A549 (cell line): ENCODE results near the gene ADCY2. TPM values are rescaled to one million over a fixed set of nuclear protein-coding genes. Genes with fewer than 3 reads are reported as not detected.

Experiments
- ATAC-seq, 2 experiments: fragments of 200-7000 bp in 1 of 2; fragments of >200 bp in 1 of 2; cut with Nextera tagmentation in 1 of 2; cut with Tn5 transposase in 1 of 2; 3 replicates each; pipeline versions ENCODE4 v1.8.0 to v1.9.1; 2018 to 2020; ENCODE audit warnings: mild to moderate bottlenecking in 1 of 2, moderate library complexity in 1 of 2
- CTCF ChIA-PET: fragments of 300-600 bp; sonication (Branson Sonifier 250); formaldehyde crosslinking; extraction: SDS; loops from one replicate; lab custom pipeline; 2021; ENCODE audit warnings: antibody characterized with exemption, inconsistent platforms; lab: Yijun Ruan, JAX
- POLR2A ChIA-PET: fragments of 350-600 bp; formaldehyde crosslinking; extraction: SDS; loops from one replicate; lab custom pipeline; 2021; ENCODE audit warnings: antibody characterized with exemption, inconsistent platforms; lab: Yijun Ruan, JAX
- DNase-seq, 2 experiments: peaks; one replicate each; pipeline versions ENCODE4 v3.0.0 to v3.0.0-alpha.2; 2011 to 2016; ENCODE audit warnings: low read depth in 1 of 2, low spot score in 1 of 2
- FAIRE-seq: peaks from 2 replicates; lab custom pipeline; 2011; peaks lifted over from hg19 to GRCh38; lab: Jason Lieb, UNC
- H3K27ac ChIP-seq, 2 experiments: fragments of >200 bp; sonication (Bioruptor Twin); formaldehyde crosslinking; 3 replicates each; pipeline ENCODE4 v1.5.1; 2016 to 2017
- H3K4me1 ChIP-seq: fragments of >200 bp; sonication (Bioruptor Twin); formaldehyde crosslinking; 3 replicates; pipeline ENCODE4 v1.6.1; 2016
- H3K4me2 ChIP-seq: fragments of >200 bp; sonication (Bioruptor Twin); formaldehyde crosslinking; 3 replicates; pipeline ENCODE4 v1.6.1; 2016
- H3K4me3 ChIP-seq: fragments of >200 bp; sonication (Bioruptor Twin); formaldehyde crosslinking; 3 replicates; pipeline ENCODE4 v1.5.1; 2016
- H3K9me3 ChIP-seq: fragments of >200 bp; sonication (Bioruptor Twin); formaldehyde crosslinking; 3 replicates; pipeline ENCODE4 v1.6.1; 2016
- CHD4 ChIP-seq: fragments of 200-600 bp; sonication (generic); IDR thresholded peaks from 2 replicates; pipeline ENCODE4 v1.6.1; 2016; ENCODE audit warnings: antibody characterized with exemption, mild to moderate bottlenecking, borderline replicate concordance
- EHF ChIP-seq: fragments of 250-450 bp; sonication (Bioruptor Pico); IDR thresholded peaks from 2 replicates; pipeline ENCODE4 v1.5.0; 2020; ENCODE audit warnings: mild to moderate bottlenecking
- EP300 ChIP-seq, 2 experiments: fragments of >200 bp; sonication (Bioruptor Twin); formaldehyde crosslinking; IDR thresholded peaks; 2 replicates in 1 of 2; 3 replicates in 1 of 2; pipeline ENCODE4 v1.6.1; 2016 to 2017
- GATA3 ChIP-seq: IDR thresholded peaks from 2 replicates; pipeline ENCODE4 v1.6.1; 2012; ENCODE audit warnings: borderline replicate concordance
- KDM5A ChIP-seq: fragments of 200-600 bp; sonication (generic); IDR thresholded peaks from 2 replicates; pipeline ENCODE4 v1.6.1; 2016; ENCODE audit warnings: antibody characterized with exemption, mild to moderate bottlenecking
- MAFK ChIP-seq: fragments of 450-650 bp; IDR thresholded peaks from 2 replicates; pipeline ENCODE4 v1.6.1; 2014; ENCODE audit not compliant: partially characterized antibody
- MAZ ChIP-seq: fragments of 150-350 bp; IDR thresholded peaks from 2 replicates; pipeline ENCODE4 v1.6.1; 2014; ENCODE audit warnings: antibody characterized with exemption, low read depth, low read length, borderline replicate concordance
- NPAS2 ChIP-seq: fragments of 250-450 bp; sonication (Bioruptor Pico); IDR thresholded peaks from 2 replicates; pipeline ENCODE4 v1.8.0; 2022; ENCODE audit warnings: mild to moderate bottlenecking, moderate library complexity, borderline replicate concordance
- NR3C1 ChIP-seq: fragments of >200 bp; sonication (Bioruptor Twin); formaldehyde crosslinking; IDR thresholded peaks from 3 replicates; pipeline ENCODE4 v1.6.1; 2017
- POLR2AphosphoS2 ChIP-seq: conservative IDR thresholded peaks from 2 replicates; pipeline ENCODE4 v1.6.1; 2012; ENCODE audit warnings: low read length, improper control_type of control experiment, inconsistent platforms
- RARB ChIP-seq: fragments of 250-450 bp; sonication (Bioruptor Pico); IDR thresholded peaks from 2 replicates; pipeline ENCODE4 v1.8.0; 2021; ENCODE audit warnings: mild to moderate bottlenecking, moderate library complexity
- SMC3 ChIP-seq: fragments of >200 bp; sonication (Bioruptor Twin); formaldehyde crosslinking; IDR thresholded peaks from 3 replicates; pipeline ENCODE4 v1.6.1; 2018; ENCODE audit warnings: inconsistent platforms
- TP53 ChIP-seq: fragments of 250-450 bp; sonication (Bioruptor Pico); IDR thresholded peaks from 2 replicates; pipeline ENCODE4 v1.5.0; 2021; ENCODE audit warnings: mild to moderate bottlenecking, moderate library complexity
- ZC3H11A ChIP-seq: fragments of 450-650 bp; IDR thresholded peaks from 2 replicates; pipeline ENCODE4 v1.6.1; 2014; ENCODE audit warnings: antibody characterized with exemption, mild to moderate bottlenecking
- ZNF302 ChIP-seq: fragments of 250-450 bp; sonication (Bioruptor Pico); IDR thresholded peaks from 2 replicates; pipeline ENCODE4 v1.9.0; 2021; ENCODE audit warnings: inconsistent platforms, mild to moderate bottlenecking, moderate library complexity
- WGBS: methylation state at CpG from one replicate; pipeline ENCODE4 v1.1.6; 2017; ENCODE audit errors: missing lambda C conversion rate; 5-methylcytosine and 5-hydroxymethylcytosine counted together
- polyA plus RNA-seq, 4 experiments: library from polyadenylated mRNA; depleted of rRNA in 3 of 4; stranded (reverse); fragments of >200 nt; fragmentation: RNase III in 1 of 4; extraction: RNeasy Plus Mini Kit Qiagen cat#74134 plus additional on column Dnase treatment in 1 of 4; gene quantifications; 2 replicates in 3 of 4; 3 replicates in 1 of 4; pipeline ENCODE4 v1.2.3, GENCODE V29; 2011 to 2017
- TF ChIP-seq, protein P1 (sequence below): fragments of >200 bp; sonication (Bioruptor Twin); formaldehyde crosslinking; IDR thresholded peaks from 3 replicates; pipeline ENCODE4 v1.6.1; 2016
- TF ChIP-seq, protein P2 (sequence below): fragments of 200-600 bp; sonication (generic); IDR thresholded peaks from 2 replicates; pipeline ENCODE4 v1.6.1; 2016; ENCODE audit warnings: antibody characterized with exemption, mild to moderate bottlenecking, moderate library complexity
- TF ChIP-seq, protein P3 (sequence below): fragments of 150-350 bp; IDR thresholded peaks from 2 replicates; pipeline ENCODE4 v1.6.1; 2014; ENCODE audit warnings: low read depth, mild to moderate bottlenecking, low read length
- TF ChIP-seq, protein P4 (sequence below): fragments of 450-650 bp; IDR thresholded peaks from 2 replicates; pipeline ENCODE4 v1.6.1; 2014; ENCODE audit warnings: antibody characterized with exemption
- TF ChIP-seq, protein P5 (sequence below): fragments of >200 bp; sonication (Bioruptor Twin); formaldehyde crosslinking; IDR thresholded peaks from 3 replicates; pipeline ENCODE4 v1.5.1; 2016
- TF ChIP-seq, protein P6 (sequence below): fragments of >200 bp; sonication (Bioruptor Twin); formaldehyde crosslinking; IDR thresholded peaks from 2 replicates; pipeline ENCODE4 v1.6.1; 2016

ADCY2 gene
- polyA plus RNA-seq, 2 of the 4 experiments (the other 2 are of a cell fraction), result not detected

DNA sequence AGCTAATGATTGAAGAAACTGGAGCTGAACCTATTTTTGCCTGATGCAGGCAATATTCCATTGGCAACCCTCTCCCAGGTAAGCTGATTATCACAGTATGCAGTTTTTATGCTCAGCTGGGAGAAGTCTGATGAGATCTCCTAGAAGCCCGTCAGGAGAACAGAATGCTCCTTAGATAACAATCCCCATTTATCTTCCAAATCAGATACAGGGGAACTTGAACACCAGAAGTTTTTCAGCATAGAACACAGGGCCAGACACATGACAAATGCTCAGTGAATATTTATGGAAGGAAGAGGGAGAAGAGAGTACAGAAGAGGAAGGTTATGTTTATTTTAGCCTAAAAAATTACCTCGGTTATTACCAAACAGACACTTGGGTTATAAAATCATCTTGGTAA is 417.1 kb downstream of the ADCY2 start:
- 15% methylated on average over 2 of the region's 2 CpGs for WGBS
- Histone ChIP-seq H3K4me2 (no peak overlapping the region), H3K9me3 (no peaks in the 10 kb centered on the region), H3K4me3 (no peak overlapping the region), H3K27ac (no peak overlapping the region), H3K4me1 (no peaks in the 10 kb centered on the region)
- FAIRE-seq (no peak), DNase-seq (no peak), ATAC-seq (no peak)
- TF ChIP-seq ZNF302 (CRISPR knock-in tag) (no peak), NPAS2 (CRISPR knock-in tag) (no peak), CHD4 (no peak)
- TF ChIP-seq, protein P1, sequence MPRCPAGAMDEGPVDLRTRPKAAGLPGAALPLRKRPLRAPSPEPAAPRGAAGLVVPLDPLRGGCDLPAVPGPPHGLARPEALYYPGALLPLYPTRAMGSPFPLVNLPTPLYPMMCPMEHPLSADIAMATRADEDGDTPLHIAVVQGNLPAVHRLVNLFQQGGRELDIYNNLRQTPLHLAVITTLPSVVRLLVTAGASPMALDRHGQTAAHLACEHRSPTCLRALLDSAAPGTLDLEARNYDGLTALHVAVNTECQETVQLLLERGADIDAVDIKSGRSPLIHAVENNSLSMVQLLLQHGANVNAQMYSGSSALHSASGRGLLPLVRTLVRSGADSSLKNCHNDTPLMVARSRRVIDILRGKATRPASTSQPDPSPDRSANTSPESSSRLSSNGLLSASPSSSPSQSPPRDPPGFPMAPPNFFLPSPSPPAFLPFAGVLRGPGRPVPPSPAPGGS, result no peak
- TF ChIP-seq, protein P2, sequence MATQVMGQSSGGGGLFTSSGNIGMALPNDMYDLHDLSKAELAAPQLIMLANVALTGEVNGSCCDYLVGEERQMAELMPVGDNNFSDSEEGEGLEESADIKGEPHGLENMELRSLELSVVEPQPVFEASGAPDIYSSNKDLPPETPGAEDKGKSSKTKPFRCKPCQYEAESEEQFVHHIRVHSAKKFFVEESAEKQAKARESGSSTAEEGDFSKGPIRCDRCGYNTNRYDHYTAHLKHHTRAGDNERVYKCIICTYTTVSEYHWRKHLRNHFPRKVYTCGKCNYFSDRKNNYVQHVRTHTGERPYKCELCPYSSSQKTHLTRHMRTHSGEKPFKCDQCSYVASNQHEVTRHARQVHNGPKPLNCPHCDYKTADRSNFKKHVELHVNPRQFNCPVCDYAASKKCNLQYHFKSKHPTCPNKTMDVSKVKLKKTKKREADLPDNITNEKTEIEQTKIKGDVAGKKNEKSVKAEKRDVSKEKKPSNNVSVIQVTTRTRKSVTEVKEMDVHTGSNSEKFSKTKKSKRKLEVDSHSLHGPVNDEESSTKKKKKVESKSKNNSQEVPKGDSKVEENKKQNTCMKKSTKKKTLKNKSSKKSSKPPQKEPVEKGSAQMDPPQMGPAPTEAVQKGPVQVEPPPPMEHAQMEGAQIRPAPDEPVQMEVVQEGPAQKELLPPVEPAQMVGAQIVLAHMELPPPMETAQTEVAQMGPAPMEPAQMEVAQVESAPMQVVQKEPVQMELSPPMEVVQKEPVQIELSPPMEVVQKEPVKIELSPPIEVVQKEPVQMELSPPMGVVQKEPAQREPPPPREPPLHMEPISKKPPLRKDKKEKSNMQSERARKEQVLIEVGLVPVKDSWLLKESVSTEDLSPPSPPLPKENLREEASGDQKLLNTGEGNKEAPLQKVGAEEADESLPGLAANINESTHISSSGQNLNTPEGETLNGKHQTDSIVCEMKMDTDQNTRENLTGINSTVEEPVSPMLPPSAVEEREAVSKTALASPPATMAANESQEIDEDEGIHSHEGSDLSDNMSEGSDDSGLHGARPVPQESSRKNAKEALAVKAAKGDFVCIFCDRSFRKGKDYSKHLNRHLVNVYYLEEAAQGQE, result no peak
- POLR2A ChIA-PET, result no interaction called here
- CTCF ChIA-PET, result no interaction called here

DNA sequence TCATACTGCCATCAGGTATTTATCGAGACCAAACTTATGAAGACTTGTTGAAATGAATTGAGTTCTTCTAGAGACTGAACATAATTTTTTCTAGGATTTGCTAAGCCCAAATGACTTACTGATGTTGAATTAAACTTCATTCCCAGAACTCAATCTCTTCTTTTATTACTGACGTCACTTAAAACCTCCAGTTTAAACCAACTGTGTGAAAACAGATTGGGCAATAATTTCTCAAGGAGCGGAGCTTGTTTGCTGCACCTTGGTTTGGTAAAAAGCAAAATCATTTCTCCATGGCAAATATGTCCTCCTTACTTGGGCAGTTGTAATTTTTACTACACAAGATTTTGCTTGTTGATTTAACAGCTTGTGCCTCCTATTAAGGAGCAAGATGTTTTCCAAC is 417.6 kb downstream of the ADCY2 start:
- CTCF ChIA-PET, result no interaction called here
- Histone ChIP-seq H3K4me1 (no peaks in the 10 kb centered on the region), H3K4me3 (no peak overlapping the region)
- DNase-seq, result no peak
- WGBS, result 20% methylated on average over 3 of the region's 3 CpGs
- no peak for TF ChIP-seq EHF (CRISPR knock-in tag)
- TF ChIP-seq RARB (CRISPR knock-in tag), result no peak
- TF ChIP-seq, protein P3, sequence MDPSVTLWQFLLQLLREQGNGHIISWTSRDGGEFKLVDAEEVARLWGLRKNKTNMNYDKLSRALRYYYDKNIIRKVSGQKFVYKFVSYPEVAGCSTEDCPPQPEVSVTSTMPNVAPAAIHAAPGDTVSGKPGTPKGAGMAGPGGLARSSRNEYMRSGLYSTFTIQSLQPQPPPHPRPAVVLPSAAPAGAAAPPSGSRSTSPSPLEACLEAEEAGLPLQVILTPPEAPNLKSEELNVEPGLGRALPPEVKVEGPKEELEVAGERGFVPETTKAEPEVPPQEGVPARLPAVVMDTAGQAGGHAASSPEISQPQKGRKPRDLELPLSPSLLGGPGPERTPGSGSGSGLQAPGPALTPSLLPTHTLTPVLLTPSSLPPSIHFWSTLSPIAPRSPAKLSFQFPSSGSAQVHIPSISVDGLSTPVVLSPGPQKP, result no peak
- no peak for TF ChIP-seq EP300 (IDR thresholded peaks at IDR 0.05)
- TF ChIP-seq NR3C1, result no peak
- TF ChIP-seq, protein P4, sequence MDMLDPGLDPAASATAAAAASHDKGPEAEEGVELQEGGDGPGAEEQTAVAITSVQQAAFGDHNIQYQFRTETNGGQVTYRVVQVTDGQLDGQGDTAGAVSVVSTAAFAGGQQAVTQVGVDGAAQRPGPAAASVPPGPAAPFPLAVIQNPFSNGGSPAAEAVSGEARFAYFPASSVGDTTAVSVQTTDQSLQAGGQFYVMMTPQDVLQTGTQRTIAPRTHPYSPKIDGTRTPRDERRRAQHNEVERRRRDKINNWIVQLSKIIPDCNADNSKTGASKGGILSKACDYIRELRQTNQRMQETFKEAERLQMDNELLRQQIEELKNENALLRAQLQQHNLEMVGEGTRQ, result no peak
- no peak for TF ChIP-seq TP53 (CRISPR knock-in tag)
- no peak for TF ChIP-seq KDM5A
- no peak for TF ChIP-seq MAZ
- TF ChIP-seq SMC3, result no peak
- TF ChIP-seq MAFK, result no peak
- no peak for TF ChIP-seq NPAS2 (CRISPR knock-in tag)
- TF ChIP-seq GATA3, result no peak
- TF ChIP-seq, protein P5, sequence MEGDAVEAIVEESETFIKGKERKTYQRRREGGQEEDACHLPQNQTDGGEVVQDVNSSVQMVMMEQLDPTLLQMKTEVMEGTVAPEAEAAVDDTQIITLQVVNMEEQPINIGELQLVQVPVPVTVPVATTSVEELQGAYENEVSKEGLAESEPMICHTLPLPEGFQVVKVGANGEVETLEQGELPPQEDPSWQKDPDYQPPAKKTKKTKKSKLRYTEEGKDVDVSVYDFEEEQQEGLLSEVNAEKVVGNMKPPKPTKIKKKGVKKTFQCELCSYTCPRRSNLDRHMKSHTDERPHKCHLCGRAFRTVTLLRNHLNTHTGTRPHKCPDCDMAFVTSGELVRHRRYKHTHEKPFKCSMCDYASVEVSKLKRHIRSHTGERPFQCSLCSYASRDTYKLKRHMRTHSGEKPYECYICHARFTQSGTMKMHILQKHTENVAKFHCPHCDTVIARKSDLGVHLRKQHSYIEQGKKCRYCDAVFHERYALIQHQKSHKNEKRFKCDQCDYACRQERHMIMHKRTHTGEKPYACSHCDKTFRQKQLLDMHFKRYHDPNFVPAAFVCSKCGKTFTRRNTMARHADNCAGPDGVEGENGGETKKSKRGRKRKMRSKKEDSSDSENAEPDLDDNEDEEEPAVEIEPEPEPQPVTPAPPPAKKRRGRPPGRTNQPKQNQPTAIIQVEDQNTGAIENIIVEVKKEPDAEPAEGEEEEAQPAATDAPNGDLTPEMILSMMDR, result no peak
- TF ChIP-seq, protein P6, sequence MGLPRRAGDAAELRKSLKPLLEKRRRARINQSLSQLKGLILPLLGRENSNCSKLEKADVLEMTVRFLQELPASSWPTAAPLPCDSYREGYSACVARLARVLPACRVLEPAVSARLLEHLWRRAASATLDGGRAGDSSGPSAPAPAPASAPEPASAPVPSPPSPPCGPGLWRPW, result no peak
- no peak for TF ChIP-seq ZC3H11A
- no peak for TF ChIP-seq POLR2AphosphoS2
- TF ChIP-seq, all 56 proteins: peak for 0
- no peaks in the 10 kb centered on the region for H3K9me3 ChIP-seq
- no peak overlapping the region for H3K27ac ChIP-seq
- H3K4me2 ChIP-seq, result no peak overlapping the region
- no peak for FAIRE-seq
- no peak for ATAC-seq
- POLR2A ChIA-PET, result no interaction called here
